Stimulated activated naive B cell treated with anti-CD40 and anti-IgM and Interleukin-4, amounts not matched to agents 10 μg/mL and 1 μg/mL and 100 μg/mL, for 72 hours (primary cell): ENCODE measurements around the gene RTP5.
"Not testable (repeated sequence)": the region's sequence is repeated elsewhere in the genome, so short reads cannot be mapped to it uniquely, and the experiment has no call there.

Experiments used
- ATAC-seq, 2 donors: fragments of 150-1000 bp; cut with Tn5 transposase; replicated peaks; 2 replicates each; pipeline ENCODE4 v1.10.0; 2021; ENCODE audit warnings: moderate library complexity in 1 of 2
- DNase-seq: peaks from one replicate; pipeline ENCODE4 v3.0.0; 2021
- H3K27ac Mint-ChIP-seq: one replicate; pipeline ENCODE4 v1.8.0; 2022; ENCODE audit warnings: mild to moderate bottlenecking, mixed read lengths
- H3K27me3 Mint-ChIP-seq, 2 donors: one replicate each; pipeline ENCODE4 v1.8.0; 2022; ENCODE audit warnings: mixed read lengths in 2 of 2
- H3K36me3 Mint-ChIP-seq, 2 donors: one replicate each; pipeline ENCODE4 v1.8.0; 2022; ENCODE audit warnings: mixed read lengths in 2 of 2, mild to moderate bottlenecking in 1 of 2
- H3K4me1 Mint-ChIP-seq, 2 donors: one replicate each; pipeline ENCODE4 v1.8.0; 2022; ENCODE audit warnings: mixed read lengths in 2 of 2, mild to moderate bottlenecking in 1 of 2
- H3K4me3 Mint-ChIP-seq, 2 donors: one replicate each; pipeline ENCODE4 v1.8.0; 2022; ENCODE audit warnings: mild to moderate bottlenecking in 2 of 2, mixed read lengths in 2 of 2, moderate library complexity in 1 of 2
- H3K9me3 Mint-ChIP-seq, 2 donors: one replicate each; pipeline ENCODE4 v1.8.0; 2022; ENCODE audit warnings: mixed read lengths in 2 of 2, mild to moderate bottlenecking in 1 of 2

Gene RTP5

DNA sequence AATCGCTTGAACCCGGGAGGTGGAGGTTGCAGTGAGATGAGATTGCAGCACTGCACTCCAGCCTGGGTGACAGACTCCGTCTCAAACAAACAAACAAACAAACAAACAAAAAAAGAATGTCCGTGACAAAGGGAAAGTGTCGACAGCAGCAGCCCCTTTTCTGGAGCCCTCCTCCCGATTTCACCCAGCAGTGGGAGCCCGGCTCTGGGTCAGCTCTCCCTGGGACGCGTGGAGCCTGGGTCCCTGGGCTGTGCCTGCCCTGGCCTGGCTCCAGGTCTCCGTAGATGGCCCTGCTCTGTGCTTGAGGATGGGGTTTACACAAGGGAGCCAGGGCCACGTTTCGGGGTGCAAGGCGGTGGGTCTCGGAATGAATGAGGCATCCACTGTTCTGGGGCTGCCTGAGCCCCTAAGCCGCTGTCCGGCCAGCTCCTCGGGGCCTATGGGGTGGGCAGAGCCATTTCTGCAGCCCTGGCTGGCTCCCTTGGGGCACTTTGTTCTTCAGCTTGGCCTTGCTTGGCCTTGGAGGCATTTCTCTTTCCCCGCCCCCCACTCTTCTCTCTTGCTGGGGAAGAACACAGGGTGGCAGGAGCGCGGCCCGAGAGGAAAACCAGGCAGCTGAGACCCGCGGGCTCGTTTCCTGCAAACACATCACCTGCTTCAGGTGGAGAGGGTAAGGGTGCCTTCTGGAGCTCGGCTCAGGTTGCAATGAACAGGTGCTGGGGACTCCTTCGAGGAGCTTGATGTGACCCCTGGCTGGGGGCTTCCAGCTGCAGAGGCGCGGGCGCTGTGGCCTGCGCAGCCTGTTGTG is 29.1 kb downstream of the RTP5 start:
- no peaks in the 10 kb centered on the region for H3K27me3 Mint-ChIP-seq
- DNase-seq (no peak), ATAC-seq (no peak)
- peak overlapping the region; percentile 47 for H3K27ac Mint-ChIP-seq
- peaks cover 0 to 1% of the 10 kb centered on the region in 2 donors for H3K9me3 Mint-ChIP-seq
- peaks cover 17 to 36% of the 10 kb centered on the region in 2 donors for H3K36me3 Mint-ChIP-seq
- H3K4me3 Mint-ChIP-seq = no peak overlapping the region
- H3K4me1 Mint-ChIP-seq = peaks cover 9 to 20% of the 10 kb centered on the region in 2 donors

DNA sequence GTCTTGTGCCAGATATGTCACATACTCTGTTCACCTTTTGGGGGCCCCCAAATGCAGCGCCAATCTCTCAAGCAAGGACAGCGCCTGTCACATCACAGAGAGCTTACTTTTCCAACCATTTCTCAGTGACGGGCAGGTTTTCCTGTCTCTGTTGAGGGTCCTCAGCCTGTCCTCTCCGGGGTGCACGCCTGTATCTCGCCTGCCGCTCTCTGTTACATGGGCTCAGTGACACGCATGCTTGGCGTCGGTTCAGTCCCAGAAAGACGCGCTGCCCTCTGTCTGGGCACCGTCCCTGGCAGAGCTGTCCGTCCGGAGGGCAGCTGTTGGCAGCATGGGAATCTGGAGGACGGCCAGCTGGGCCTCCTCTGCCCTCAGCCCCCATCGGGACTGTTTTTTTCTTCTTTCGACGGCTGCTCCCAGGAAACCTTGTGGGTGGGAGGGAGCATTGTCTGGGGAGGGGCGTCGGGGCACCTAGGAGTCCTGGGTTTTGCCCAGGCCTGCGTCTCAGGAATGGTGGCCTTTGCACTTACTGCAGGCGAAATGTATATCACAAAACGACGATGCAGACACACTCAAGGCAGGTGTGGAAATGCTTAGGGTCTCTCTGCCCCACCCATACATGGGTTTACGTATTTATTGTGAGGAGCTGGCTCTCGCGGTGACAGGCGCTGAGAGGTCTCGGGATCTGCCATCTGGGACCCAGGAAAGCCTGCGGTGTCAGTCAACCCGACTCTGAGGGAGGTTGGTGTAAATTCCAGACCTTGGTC is 30.9 kb downstream of the RTP5 start:
- Mint-ChIP-seq H3K36me3 (peaks cover 17 to 36% of the 10 kb centered on the region in 2 donors), H3K4me3 (no peak overlapping the region), H3K4me1 (peaks cover 9 to 30% of the 10 kb centered on the region in 2 donors), H3K27me3 (no peaks in the 10 kb centered on the region), H3K27ac (no peak overlapping the region), H3K9me3 (peaks cover 0 to 1% of the 10 kb centered on the region in 2 donors)
- DNase-seq (no peak), ATAC-seq (no peak)

DNA sequence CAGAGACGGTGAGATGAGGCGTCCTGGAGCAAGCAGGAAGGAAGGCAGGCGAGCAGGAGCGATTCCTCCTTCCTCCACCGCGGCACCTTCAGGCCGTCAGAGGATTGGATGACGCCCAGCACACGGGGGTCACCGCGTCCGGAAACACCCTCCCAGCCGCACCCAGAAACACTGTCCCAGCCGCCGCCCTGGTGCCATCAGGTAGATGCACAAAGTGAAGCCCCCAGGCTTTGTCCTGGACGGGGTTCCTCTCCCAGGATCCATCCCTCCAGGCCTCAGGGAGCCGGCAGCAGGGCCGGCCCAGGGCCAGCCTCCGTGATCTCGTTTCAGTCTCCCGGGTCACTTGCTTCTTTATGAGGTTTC is 31.5 kb downstream of the RTP5 start:
- peaks cover 0 to 1% of the 10 kb centered on the region in 2 donors for H3K9me3 Mint-ChIP-seq
- DNase-seq (no peak), ATAC-seq (no peak)
- no peak overlapping the region for H3K27ac Mint-ChIP-seq
- H3K4me3 Mint-ChIP-seq = no peak overlapping the region
- H3K4me1 Mint-ChIP-seq = peaks cover 7 to 28% of the 10 kb centered on the region in 2 donors
- peaks cover 16 to 36% of the 10 kb centered on the region in 2 donors for H3K36me3 Mint-ChIP-seq
- H3K27me3 Mint-ChIP-seq = no peaks in the 10 kb centered on the region

DNA sequence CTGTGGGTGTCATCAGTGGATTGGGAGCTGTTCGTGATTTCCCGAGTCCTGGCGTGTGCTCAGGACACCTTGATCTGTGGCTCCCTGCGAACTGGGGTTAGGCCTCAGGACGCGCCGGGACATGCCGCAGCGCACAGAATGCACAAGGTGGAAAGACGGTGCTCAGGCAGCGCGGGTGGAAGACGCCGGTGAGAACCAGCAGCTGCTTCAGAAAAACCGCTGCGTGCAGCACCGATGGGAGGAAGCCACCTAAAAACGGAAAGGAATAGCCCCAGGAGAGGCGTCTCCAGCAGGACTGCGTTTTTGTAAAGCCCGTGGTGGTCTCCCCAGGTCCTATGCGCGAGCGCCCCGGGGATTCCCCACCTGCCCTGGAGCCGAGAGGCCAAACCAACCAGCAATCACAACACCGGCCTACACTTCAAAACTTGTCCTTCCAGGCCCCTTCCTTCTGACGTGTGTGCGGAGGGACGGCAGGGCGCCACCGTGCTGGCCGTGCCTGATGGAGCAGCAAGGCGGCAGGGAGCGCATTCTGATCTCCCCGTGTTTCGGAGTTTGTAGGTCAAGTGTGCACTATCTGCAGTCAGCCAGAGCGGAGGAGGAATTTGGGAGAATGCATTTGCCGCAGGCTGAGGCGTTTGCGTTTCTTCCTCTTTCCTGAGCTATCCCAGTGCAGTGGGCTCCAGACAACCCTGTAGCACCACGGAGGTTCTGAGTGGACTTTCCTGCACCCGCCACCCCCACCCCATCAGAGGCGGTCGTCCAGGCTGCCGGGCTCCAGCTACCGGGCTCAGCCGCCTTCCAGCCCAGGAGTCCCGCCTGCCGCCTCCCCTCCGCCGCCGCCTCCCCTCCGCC is 32.2 kb downstream of the RTP5 start:
- Mint-ChIP-seq H3K4me3 (peak overlapping the region; percentile 68 to 75), H3K4me1 (peaks cover 5 to 24% of the 10 kb centered on the region in 2 donors), H3K9me3 (no peaks in the 10 kb centered on the region), H3K27me3 (no peaks in the 10 kb centered on the region), H3K36me3 (peaks cover 14 to 32% of the 10 kb centered on the region in 2 donors), H3K27ac (no peak overlapping the region)
- DNase-seq = no peak
- peak; percentile 43 to 64 for ATAC-seq

DNA sequence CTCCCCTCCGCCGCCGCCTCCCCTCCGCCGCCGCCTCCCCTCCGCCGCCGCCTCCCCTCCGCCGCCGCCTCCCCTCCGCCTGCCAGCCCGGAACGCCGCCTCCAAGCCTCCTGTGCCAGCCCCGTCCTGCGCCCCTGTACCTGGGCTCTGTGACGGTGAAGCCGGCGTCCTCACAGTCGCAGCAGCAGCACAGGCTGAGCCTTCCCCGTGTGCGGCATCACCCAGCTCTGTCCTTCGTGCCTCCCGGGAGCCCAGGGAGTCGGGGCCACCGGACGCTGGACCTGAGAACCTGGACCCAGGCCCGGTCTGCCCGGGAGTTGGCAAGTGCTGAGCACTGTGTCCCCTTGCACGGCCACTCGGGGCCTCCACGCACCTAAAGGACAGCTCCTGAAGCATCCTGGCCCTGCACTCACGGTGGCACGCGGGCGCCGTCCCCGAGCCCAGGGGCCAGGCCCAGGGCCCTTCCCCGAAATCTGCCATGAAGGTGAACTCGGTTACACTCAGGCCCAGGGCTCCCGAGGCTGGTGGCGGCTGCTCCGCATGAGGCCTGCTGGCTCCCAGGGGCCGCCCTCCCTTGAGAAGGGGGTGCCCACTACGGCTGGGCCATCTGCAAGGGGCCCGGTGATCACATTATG is 32.9 kb downstream of the RTP5 start:
- H3K27me3 Mint-ChIP-seq = no peaks in the 10 kb centered on the region
- H3K36me3 Mint-ChIP-seq = peaks cover 14 to 38% of the 10 kb centered on the region in 2 donors
- no peaks in the 10 kb centered on the region for H3K9me3 Mint-ChIP-seq
- H3K27ac Mint-ChIP-seq = no peak overlapping the region
- H3K4me3 Mint-ChIP-seq = peak overlapping the region; percentile 21 to 32
- DNase-seq (no peak), ATAC-seq (peak in 1 of 2 donors; percentile 14)
- H3K4me1 Mint-ChIP-seq = peaks cover 7 to 24% of the 10 kb centered on the region in 2 donors

DNA sequence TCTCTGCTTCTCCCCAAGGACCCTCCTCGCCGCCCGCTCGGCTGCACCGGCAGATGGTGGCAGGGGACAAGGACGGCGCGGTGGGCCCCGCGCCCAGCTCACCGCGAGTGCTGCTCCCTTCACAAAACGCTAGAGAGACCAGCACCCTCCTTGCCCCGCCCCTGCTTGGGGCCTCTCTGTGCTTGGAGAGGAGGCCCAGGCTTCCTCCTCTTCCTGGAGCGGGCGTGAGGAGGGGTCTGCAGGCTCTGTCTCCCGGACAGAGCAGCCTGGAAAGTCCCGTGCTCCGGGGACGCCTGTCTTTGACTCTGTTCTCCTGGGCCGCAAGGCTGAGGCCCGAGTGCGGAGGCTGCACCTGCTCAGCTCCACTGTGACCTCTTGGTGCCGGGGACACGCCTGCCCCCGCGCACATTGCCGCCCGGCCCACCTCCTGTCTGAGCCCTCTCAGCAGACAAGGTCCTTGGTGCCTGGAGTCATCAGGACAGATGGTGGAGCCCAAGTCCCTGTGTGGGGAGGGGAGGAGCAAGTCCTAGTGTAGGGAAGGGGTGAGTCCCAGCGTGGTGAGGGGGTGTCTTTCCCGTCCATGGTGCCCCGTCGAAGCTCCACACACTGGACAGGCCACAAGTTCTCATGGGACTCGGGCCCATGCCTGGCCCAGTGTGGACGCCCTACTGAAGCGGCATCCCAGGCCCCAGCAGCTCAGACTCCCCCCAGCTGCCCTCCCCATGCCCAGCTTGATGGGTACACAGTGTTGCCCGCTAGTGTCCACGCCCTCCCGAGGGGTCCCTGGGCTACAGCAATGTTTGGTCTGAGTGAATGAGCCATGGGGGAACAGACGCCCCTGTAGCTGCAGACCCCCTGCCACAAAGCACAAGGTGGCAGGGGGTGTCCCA is 33.8 kb downstream of the RTP5 start:
- H3K9me3 Mint-ChIP-seq = no peaks in the 10 kb centered on the region

DNA sequence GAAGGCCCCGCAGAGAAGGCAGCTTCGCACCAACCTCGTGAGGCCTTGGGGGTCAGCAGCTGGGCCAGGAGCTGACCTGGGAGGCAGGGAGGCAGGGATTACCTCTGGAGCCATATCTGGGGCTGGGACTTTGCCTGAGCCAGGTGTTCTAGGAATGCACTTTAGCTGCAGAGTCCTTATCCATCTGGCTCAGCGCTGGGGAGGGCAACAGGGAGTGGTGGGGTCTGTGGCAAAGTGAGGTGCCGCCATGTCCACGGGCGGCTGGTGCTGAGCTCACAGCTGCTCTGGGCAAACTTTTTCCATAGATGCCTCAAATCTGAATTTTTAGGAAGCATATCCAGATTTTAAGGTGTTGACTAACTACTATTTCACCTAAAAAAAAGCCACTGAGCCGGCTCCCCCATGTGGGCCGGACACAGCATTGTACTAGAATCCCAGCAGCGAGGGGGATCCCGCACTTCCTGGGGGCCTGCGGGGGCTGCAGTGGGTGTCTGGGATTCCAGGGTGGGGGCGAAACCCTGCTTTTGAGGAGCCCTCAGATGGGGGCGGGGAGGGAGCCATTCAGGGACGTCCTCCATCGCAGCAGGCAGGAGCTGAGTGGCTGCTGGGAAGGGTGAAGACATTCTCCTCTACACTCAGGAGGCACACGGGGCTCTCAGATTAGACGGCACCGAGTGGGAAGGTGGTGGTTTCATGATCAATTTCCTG is 34.6 kb downstream of the RTP5 start:
- H3K9me3 Mint-ChIP-seq = no peaks in the 10 kb centered on the region
- ATAC-seq (no peak), DNase-seq (no peak)
- H3K36me3 Mint-ChIP-seq = peaks cover 10 to 39% of the 10 kb centered on the region in 2 donors
- H3K27me3 Mint-ChIP-seq = no peaks in the 10 kb centered on the region
- no peak overlapping the region for H3K27ac Mint-ChIP-seq
- H3K4me3 Mint-ChIP-seq = no peak overlapping the region
- H3K4me1 Mint-ChIP-seq = peaks cover 7 to 24% of the 10 kb centered on the region in 2 donors

More for the DNA sequence above, 33.8 kb downstream of the RTP5 start:
- no peak overlapping the region for H3K4me3 Mint-ChIP-seq
- H3K27me3 Mint-ChIP-seq = no peaks in the 10 kb centered on the region
- ATAC-seq (no peak), DNase-seq (no peak)
- H3K4me1 Mint-ChIP-seq = peaks cover 7 to 26% of the 10 kb centered on the region in 2 donors
- no peak overlapping the region for H3K27ac Mint-ChIP-seq
- peaks cover 15 to 38% of the 10 kb centered on the region in 2 donors for H3K36me3 Mint-ChIP-seq

DNA sequence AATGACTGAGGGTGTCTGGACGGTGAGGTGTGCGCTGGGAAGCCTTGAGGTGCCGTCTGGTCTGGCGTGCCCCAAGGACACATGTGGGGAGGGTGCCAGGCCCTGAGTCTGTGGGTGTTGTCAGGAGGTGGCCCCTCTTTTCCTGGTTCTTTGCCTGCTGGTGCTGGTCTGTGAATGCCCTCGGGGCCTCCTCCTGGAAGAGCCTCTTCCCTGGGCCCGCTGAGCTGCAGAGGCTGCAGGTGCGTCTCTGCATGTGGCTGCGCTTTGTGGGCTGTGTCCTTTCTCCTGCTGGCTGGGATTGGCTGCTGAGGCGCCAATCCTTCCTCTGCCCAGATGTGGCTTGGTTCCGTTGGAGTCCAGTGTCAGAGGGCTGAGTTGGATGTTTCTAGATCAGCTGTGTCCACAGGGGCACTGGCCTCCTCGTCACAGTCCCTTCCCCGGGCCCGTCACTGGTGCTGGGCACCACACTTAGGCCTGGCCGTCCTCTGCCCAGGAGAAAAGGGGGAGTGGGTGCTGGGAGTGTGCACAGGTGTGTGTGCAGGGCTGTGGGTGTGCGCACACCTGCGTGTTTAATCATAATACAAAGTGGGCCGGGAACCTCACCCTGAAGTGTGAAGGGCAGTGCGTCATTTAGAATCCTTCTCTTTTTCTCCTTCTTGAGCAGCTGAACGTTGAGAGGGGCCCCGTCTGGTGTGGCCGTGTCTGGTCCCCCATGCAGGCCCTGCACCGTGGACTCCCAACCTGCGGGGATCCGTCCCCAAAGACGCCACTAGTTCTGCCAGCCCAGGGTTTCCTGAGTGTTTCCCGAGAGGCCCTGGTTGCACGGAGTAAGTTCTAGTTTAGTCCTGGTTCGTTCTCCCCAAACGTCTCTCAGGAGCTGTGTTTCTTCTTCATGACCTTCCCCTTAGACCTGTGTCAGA is 35.5 kb downstream of the RTP5 start:
- ATAC-seq = no peak
- no peaks in the 10 kb centered on the region for H3K27me3 Mint-ChIP-seq
- no peak for DNase-seq
- peaks cover 7 to 24% of the 10 kb centered on the region in 2 donors for H3K4me1 Mint-ChIP-seq
- H3K36me3 Mint-ChIP-seq = peaks cover 9 to 38% of the 10 kb centered on the region in 2 donors
- H3K9me3 Mint-ChIP-seq = no peaks in the 10 kb centered on the region
- no peak overlapping the region for H3K27ac Mint-ChIP-seq
- H3K4me3 Mint-ChIP-seq = no peak overlapping the region

DNA sequence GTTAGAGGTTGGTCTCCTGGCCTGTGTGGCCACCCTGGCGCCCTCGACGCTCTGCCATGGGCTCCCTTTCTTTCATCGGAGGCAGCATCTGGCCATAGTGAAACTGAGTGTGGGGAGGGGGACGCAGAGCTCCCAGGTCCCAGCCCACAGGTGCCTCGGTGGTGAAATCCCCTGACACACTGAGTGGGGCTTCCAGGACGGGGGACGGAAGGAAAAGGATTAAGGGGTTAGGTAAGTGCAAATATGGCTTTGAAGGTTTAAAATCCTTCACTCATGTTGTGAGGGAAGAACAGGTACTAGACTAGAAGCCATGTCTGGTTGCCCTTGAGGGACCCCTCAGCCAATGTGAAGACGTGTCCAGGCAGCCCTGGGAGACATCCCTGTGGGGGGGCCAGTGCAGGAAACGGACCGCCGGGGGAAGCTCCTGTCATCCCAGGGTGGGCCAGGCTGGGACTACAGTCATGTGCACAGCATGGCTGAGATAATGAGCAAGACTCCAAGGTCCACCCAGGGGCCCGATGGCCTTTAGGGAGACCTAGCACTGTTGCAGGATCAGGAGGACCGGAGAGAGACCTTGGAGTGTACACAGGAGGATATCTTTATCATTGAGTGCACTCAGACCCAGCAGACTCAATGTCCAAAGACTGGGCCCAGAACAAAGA is 36.3 kb downstream of the RTP5 start:
- peaks cover 0 to under 1% of the 10 kb centered on the region in 2 donors for H3K9me3 Mint-ChIP-seq
- no peak overlapping the region for H3K27ac Mint-ChIP-seq
- H3K27me3 Mint-ChIP-seq = no peaks in the 10 kb centered on the region
- ATAC-seq = no peak
- H3K4me3 Mint-ChIP-seq = no peak overlapping the region
- peaks cover 7 to 26% of the 10 kb centered on the region in 2 donors for H3K4me1 Mint-ChIP-seq
- no peak for DNase-seq
- H3K36me3 Mint-ChIP-seq = peaks cover 14 to 37% of the 10 kb centered on the region in 2 donors

DNA sequence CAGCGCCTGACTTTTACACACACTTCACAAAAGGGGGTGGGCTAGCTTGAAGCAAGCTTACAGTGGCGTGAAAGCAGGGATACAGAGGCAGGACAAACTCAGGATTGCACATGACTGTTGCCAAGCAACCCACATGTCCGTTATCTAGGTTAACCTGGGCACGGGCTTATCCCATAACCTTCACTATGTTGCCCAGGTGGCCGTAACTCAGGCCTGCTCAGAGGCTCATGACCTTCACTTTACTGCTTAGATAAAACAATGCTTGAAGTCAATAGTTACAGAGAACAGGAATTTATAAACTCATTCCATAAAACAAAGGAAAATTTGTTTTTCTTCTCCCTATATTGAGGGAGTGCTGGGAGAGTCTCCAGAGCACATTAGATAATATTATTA is 36.8 kb downstream of the RTP5 start:
- H3K9me3 Mint-ChIP-seq, DNase-seq, H3K27me3 Mint-ChIP-seq, ATAC-seq, H3K27ac Mint-ChIP-seq, H3K4me3 Mint-ChIP-seq: not testable (repeated sequence)
- Mint-ChIP-seq H3K4me1 (peaks cover 6 to 27% of the 10 kb centered on the region in 2 donors), H3K36me3 (peaks cover 19 to 40% of the 10 kb centered on the region in 2 donors)

DNA sequence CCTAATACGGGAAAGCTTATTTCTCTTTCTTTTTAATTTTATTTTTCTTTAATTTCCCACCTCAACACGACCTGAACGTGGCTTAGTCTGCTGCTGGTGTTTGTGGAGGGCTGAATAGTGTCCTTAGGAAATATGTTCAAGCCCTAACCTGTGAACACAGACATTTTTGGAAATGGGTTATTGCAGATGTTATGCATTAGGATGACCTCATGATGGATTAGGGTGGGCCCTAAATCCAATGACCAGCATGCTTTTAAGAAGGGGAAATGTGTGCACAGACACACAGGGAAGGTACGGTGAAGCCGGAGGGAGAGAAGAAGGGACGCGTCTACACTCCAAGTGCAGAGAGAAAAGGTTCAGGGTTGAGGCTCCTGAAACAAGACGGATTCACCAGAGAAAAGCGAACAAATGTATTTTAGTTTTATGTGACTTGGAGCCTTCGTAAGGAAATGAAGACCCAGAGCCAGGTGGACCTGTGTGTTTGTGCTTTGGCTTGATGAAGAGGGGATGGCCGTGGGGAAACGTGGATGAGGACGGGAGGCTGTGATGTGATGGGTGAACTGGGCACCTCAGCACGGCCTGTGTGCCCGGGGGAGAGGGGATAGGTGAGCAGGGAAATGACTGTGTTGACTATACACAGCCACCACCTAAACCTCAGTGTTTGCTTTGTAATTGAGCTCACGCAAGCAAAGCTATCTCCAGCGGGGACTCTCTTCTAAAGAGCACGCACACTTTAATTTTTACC is 37.5 kb downstream of the RTP5 start:
- DNase-seq (no peak), ATAC-seq (no peak)
- peaks cover 4 to 21% of the 10 kb centered on the region in 2 donors for H3K4me1 Mint-ChIP-seq
- H3K36me3 Mint-ChIP-seq = peaks cover 24 to 40% of the 10 kb centered on the region in 2 donors
- no peak overlapping the region for H3K4me3 Mint-ChIP-seq
- peaks cover 4% of the 10 kb centered on the region in 2 donors for H3K9me3 Mint-ChIP-seq
- H3K27me3 Mint-ChIP-seq = no peaks in the 10 kb centered on the region
- no peak overlapping the region for H3K27ac Mint-ChIP-seq
